Body of pancreas (tissue), 4 donors: ENCODE measurements around the gene GZF1.

Experiments
- CTCF ChIP-seq, 7 experiments: fragments of 450-650 bp in 4 of 7; fragments of 200-600 bp in 3 of 7; sonication (generic) in 3 of 7; IDR thresholded peaks; one replicate each; pipeline ENCODE4 v1.5.1; 2016 to 2019; ENCODE audit warnings: antibody characterized with exemption in 7 of 7
- POLR2A ChIP-seq, 3 donors: fragments of 450-650 bp; IDR thresholded peaks; one replicate each; pipeline ENCODE4 v1.6.1; 2016; ENCODE audit warnings: antibody characterized with exemption in 3 of 3, mild to moderate bottlenecking in 2 of 3

DNA sequence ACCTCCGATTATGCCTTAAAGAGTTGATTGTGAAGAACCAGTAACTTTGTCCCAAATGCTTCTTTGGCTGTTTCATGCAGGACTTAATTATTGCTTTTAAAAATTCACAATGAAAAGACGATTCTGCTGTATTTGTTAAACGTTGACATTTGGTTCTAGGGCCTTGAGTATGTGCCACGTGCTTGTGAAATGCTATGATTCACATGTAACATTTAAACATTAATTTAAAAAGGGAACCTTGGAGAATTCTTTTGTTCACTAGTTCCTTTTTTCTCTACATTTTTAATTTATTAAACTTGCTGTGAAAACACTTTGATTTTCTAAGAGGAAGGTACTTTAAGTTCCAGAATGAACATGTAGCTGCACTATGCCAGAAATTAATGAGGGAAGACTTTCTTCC lies 9.5 kb downstream of the GZF1 start:
- no peak for TF ChIP-seq CTCF (IDR thresholded peaks at IDR 0.05)
- no peak for TF ChIP-seq POLR2A (IDR thresholded peaks at IDR 0.05)
